ENCODE measurements around the gene PPP2R1B. TPM values are rescaled to one million over a fixed set of nuclear protein-coding genes. Genes with fewer than 3 reads are reported as not detected.

The PPP2R1B gene
- total RNA-seq, 6 donors from 2014 or later, result 11.3 to 31.8 (median 22.0) TPM

- H3K27me3 ChIP-seq, result no peaks in the 10 kb centered on the region
- no peak overlapping the region for H3K27ac ChIP-seq
- no peak for DNase-seq
- H3K4me3 ChIP-seq, result no peak overlapping the region
- 73 to 81% methylated on average over 3 of the region's 3 CpGs for WGBS, 2 donors
- ATAC-seq (ENCODE audit: low FRiP score in 2 of 2), result no peak
- H3K4me1 ChIP-seq, result no peaks in the 10 kb centered on the region
- TF ChIP-seq EP300 (IDR thresholded peaks at IDR 0.05) (no peak), POLR2AphosphoS5 (IDR thresholded peaks at IDR 0.05) (no peak), POLR2A (IDR thresholded peaks at IDR 0.05) (no peak)
- TF ChIP-seq, protein P1, sequence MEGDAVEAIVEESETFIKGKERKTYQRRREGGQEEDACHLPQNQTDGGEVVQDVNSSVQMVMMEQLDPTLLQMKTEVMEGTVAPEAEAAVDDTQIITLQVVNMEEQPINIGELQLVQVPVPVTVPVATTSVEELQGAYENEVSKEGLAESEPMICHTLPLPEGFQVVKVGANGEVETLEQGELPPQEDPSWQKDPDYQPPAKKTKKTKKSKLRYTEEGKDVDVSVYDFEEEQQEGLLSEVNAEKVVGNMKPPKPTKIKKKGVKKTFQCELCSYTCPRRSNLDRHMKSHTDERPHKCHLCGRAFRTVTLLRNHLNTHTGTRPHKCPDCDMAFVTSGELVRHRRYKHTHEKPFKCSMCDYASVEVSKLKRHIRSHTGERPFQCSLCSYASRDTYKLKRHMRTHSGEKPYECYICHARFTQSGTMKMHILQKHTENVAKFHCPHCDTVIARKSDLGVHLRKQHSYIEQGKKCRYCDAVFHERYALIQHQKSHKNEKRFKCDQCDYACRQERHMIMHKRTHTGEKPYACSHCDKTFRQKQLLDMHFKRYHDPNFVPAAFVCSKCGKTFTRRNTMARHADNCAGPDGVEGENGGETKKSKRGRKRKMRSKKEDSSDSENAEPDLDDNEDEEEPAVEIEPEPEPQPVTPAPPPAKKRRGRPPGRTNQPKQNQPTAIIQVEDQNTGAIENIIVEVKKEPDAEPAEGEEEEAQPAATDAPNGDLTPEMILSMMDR (IDR thresholded peaks at IDR 0.05), result no peak
- no peaks in the 10 kb centered on the region for H3K36me3 ChIP-seq
- H3K9me3 ChIP-seq, result no peaks in the 10 kb centered on the region
Measured at GRCh38 chr11:111778047-111778558, 11.9 kb upstream of the PPP2R1B start.

- ATAC-seq (ENCODE audit: low FRiP score in 2 of 2) (peak; percentile 89 to 91), DNase-seq (no peak)
- WGBS, 2 donors, result 68 to 74% methylated on average over 4 of the region's 4 CpGs
- Histone ChIP-seq H3K27me3 (no peaks in the 10 kb centered on the region), H3K36me3 (no peaks in the 10 kb centered on the region), H3K4me3 (no peak overlapping the region), H3K27ac (peak overlapping the region in 1 of 4 donors; percentile 23), H3K4me1 (no peaks in the 10 kb centered on the region), H3K9me3 (no peaks in the 10 kb centered on the region)
- TF ChIP-seq POLR2AphosphoS5 (IDR thresholded peaks at IDR 0.05) (no peak), POLR2A (IDR thresholded peaks at IDR 0.05) (no peak)
- TF ChIP-seq, protein P1 (IDR thresholded peaks at IDR 0.05), result peak; percentile 60 to 82 (median 74)
Measured at GRCh38 chr11:111777094-111778046, 11.2 kb upstream of the PPP2R1B start.

GRCh38 chr11:111776398-111777093, 10.4 kb upstream of the PPP2R1B start:
- DNase-seq (no peak), ATAC-seq (ENCODE audit: low FRiP score in 2 of 2) (no peak)
- WGBS, 2 donors, result 85 to 91% methylated on average over 6 of the region's 6 CpGs
- Histone ChIP-seq H3K4me1 (no peaks in the 10 kb centered on the region), H3K27me3 (no peaks in the 10 kb centered on the region), H3K4me3 (no peak overlapping the region), H3K27ac (peak overlapping the region in 1 of 4 donors; percentile 23), H3K9me3 (no peaks in the 10 kb centered on the region), H3K36me3 (no peaks in the 10 kb centered on the region)
- no peak for TF ChIP-seq POLR2AphosphoS5 (IDR thresholded peaks at IDR 0.05)
- no peak for TF ChIP-seq EP300 (IDR thresholded peaks at IDR 0.05)
- TF ChIP-seq, protein P1 (IDR thresholded peaks at IDR 0.05), result no peak
- no peak for TF ChIP-seq POLR2A (IDR thresholded peaks at IDR 0.05)

GRCh38 chr11:111774955-111775710, 8.9 kb upstream of the PPP2R1B start:
- WGBS, 2 donors, result 51 to 61% methylated on average over 6 of the region's 6 CpGs
- DNase-seq, result peak in 1 of 2 donors; percentile 65
- ATAC-seq (ENCODE audit: low FRiP score in 2 of 2), result peak in 1 of 2 donors; percentile 56
- Histone ChIP-seq H3K36me3 (no peaks in the 10 kb centered on the region), H3K27ac (peak overlapping the region; percentile 16 to 61 (median 31)), H3K4me1 (no peaks in the 10 kb centered on the region), H3K27me3 (no peaks in the 10 kb centered on the region), H3K4me3 (no peak overlapping the region), H3K9me3 (no peaks in the 10 kb centered on the region)
- no peak for TF ChIP-seq POLR2AphosphoS5 (IDR thresholded peaks at IDR 0.05)
- TF ChIP-seq, protein P1 (IDR thresholded peaks at IDR 0.05), result no peak
- TF ChIP-seq EP300 (IDR thresholded peaks at IDR 0.05), result no peak
- no peak for TF ChIP-seq POLR2A (IDR thresholded peaks at IDR 0.05)

All from upper lobe of left lung (tissue), 6 donors.